GM15510 (cell line): ENCODE data around the gene NPSR1.

Experiments used
- POLR2A ChIP-seq: IDR thresholded peaks from 3 replicates; pipeline ENCODE4 v1.6.1; 2011; ENCODE audit warnings: borderline replicate concordance; ENCODE audit not compliant: insufficient read length; ENCODE audit errors: extremely low read depth

Gene NPSR1

DNA sequence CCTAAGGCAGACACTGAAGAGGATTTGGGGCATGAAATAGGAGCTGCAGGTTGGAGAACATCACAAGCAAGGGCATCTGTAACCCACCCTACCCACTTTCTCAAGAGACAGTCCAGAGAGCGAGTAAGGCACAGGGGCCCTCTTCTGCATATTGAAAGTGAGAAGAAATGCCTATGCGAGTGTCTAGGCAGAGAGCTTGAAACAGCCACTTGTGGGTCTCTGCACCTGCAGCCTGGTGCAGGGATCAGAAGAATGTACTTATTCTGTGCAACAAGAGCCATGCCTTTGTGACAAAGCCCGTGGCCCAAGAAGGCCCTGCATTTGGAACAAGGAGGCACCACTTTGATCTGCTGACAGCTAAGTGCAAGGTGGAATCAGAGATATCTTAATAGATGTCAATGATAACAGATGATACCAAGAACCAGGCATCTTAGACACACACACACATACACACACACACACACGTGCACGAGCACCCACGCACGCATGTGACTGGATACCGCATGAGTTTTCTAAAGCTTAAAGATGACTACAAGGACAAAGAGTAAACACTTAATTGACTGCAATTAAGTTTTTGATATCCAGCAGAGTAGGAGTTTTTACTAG, 89.3 kb downstream of the NPSR1 start:
- no peak for TF ChIP-seq POLR2A

- no peak for TF ChIP-seq POLR2A
Measured at GRCh38 chr7:34747867-34748727, 90.1 kb downstream of the NPSR1 start.

GRCh38 chr7:34748728-34749089, 90.7 kb downstream of the NPSR1 start:
- no peak for TF ChIP-seq POLR2A

- TF ChIP-seq POLR2A: no peak
Measured at GRCh38 chr7:34749446-34749845, 91.4 kb downstream of the NPSR1 start.

DNA sequence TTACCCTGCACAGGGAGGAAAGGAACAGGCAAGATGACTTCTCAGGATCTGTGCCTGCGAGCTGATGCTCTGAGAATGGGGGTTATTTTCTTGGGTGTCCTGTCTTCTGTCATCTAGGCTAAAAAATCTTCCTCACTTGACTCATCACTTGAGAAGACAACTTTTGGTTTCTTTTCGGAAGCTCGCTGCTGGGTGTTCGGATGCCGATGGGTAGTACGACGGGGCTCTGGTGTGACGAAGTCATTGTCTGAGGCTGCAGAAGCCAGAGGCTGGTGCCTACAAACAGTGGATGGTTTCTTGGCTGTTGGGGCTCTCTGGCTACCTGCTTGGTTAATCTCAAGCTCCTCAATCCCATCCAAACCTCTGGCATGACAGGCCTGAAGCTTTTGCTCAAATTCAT, 92.2 kb downstream of the NPSR1 start:
- no peak for TF ChIP-seq POLR2A

DNA sequence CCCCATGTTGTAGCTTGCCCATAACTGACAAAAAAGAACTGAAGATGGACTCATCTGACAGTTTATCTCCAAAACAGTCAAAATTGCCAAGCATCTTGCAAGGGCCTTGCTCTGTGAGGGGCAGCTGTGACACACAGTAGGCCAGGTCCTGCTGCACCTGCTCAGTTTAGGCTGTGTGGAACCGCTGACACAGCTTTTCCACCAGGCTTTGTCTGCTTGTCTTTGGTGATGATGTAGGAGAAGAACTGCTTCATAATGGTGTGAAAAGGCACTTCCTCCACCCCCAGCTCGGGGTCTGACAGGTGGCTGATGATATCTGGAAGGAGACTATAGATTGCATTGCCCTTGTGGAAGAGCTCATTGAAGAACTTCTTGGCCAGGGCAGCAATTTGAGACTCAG, 92.6 kb downstream of the NPSR1 start:
- no peak for TF ChIP-seq POLR2A

GRCh38 chr7:34751725-34752643, 94.0 kb downstream of the NPSR1 start:
- no peak for TF ChIP-seq POLR2A

DNA sequence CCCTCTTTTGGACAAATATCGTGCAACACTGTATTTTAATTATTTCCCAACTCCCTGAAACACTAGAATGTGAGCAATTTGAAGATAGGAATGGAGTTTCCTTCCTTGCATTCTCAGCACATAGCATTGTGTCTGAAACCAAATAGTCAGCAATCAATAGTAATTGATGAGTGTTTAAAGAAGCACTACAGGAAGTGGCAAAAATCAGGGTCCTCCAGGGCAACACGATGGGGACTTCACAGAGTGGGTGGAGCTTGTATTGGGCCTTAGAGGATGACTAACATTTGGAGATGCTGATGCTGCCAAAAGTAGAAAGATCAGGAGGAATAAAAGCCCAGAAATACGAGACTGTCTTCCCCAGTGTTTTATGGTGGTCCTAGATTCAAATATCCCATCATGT, 94.9 kb downstream of the NPSR1 start:
- TF ChIP-seq POLR2A: no peak

DNA sequence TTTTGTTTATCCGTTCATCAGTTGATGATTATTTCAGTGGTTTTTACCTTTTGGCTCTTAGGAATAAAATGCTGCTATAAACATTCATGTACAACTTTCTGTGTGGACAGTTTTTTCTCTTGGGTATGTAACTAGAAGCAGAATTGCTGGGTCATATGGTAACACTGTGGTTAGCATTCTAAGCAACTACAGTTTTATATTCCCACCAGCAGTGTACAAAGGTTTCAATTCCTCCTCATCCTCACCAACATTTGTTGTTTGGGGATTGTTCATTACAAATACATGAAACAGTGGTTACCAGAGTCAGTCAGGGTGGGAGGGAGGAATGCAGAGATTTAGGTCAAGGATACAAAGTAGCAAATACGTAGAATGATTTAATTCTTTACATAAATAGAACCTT, 97.0 kb downstream of the NPSR1 start:
- no peak for TF ChIP-seq POLR2A

- no peak for TF ChIP-seq POLR2A
Measured at GRCh38 chr7:34756025-34756437, 98.0 kb downstream of the NPSR1 start.

DNA sequence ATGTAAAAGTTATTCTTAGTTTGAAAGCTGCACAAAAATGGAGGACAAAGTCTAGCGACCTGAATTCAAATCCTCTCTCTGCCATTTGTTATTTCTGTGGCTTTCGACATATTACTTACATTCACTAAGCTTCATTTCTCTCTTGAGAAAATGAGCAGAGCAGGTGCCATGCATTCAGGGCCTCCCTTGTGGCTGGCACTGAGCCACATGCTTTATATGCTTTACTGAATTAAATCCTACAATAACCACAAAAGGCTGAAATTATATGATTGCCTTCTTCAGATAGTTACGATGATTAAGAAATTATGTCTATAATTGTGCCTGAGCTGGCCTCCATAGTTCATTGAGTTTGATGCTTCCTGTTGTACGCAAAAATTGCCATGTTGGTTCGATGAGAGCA, 98.7 kb downstream of the NPSR1 start:
- no peak for TF ChIP-seq POLR2A

DNA sequence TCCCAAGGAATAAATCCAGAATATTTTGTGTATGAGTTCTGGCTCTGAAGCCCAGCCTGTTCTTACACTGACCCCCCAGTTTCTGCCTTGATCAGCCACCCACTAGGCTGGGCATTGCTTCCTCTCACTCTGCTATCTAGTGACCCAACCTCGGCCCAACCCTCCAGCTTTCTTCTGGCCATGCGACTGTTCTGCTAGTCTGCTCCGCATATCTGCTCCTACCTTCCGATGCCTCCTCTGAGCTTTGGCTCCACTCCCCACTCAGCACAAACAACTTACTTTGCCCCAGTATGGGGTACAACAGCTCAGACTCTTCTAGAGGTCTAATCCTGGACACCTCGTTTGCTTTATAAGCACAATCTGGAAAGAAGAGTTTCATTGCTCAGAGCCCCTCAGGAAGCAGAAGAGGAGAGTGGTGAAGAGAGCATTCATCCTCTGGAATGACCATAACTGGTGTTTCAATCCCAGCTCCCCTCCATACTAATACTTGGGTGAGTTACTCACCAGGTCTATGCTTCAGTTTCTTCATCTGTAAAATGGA, 99.6 kb downstream of the NPSR1 start:
- no peak for TF ChIP-seq POLR2A

DNA sequence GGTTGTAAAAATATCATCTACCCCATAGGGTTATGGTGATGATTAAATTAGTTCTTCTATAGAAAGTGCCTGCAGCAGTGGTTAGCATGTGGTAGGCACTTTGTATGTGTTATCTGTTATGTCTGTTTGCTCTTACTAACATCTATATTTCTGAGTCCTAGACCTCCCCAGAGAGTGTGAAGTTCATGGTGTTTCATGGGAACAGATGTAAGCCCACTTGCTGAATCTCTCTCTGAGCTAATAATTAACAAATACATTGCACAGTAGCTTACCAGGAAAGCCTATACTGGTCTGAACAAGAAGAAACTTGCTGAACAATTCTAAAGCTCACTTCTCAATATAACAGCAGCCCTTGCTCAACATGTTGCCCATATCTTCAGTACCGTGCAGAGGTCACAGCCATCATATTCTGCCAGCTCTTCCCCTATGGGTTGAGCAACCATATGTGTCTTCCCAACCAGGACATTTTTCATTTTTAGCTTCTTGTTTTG, 100.1 kb downstream of the NPSR1 start:
- TF ChIP-seq POLR2A: no peak

DNA sequence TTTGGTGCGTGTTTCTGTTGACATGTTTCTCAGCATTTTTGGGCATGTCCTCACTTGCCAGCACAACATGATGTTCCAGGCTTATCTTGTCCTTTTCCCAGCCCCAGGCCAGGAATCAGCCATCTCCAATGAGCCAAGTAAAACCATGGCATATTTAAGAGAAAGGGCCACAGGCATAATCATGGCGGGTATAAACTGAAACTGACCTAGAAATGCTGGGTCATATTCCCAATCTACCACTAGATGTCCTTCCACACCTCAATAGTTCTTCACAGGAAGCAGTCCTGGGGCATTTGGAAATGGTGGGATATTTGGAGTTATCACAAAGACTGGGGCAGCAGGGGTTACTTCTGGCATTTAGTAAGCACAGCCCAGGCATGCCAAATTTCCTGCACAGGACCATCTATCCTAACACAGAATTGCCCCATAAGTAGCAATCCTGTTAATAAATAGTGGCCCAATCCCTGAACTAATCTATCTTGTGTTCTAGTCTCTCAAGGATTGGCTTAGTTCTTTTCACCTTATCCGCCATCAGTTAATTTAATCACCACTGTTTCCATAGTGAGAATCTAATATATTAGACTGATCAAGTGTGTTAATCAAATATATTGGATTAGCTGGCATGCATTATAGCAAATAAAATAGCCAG, 101.6 kb downstream of the NPSR1 start:
- TF ChIP-seq POLR2A: no peak

DNA sequence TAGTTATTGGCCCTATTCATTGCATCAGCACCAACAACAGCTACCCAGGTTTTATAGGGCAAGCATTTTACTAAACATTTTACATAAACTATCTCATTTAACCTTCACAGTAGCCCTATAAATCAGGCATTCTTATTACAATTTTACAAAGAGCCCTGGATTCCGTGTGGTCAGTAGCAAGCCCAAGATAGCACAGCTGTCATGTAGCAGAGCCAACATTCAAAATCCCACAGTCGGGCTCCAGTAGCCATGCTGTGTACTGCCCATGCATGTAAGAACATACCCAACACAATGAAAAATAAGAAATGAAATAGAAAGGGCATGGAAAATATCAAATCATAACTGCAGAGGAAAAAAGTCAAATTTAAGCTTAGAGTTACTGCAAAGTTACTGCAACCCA, 102.3 kb downstream of the NPSR1 start:
- no peak for TF ChIP-seq POLR2A

DNA sequence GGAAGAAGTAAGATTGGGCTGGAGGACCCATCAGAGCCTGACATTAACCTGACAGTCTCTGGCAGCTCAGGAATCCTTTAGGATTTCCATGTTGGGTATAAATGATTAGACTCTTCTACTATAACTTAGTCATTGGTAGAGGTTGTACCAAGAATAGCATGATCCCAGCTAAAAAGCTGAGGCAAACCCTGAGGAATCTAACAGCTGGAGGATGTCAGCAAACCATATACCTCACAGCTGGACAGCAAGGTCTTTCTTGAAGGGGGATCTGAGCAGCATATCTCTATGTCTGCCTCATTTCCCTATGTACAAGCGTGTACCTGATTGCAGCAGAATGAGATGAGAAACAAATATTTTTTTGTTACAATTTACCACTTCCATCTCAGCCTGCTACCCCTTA, 103.2 kb downstream of the NPSR1 start:
- no peak for TF ChIP-seq POLR2A
